Effector memory CD8-positive, alpha-beta T cell (primary cell): ENCODE results near the gene PLPP3.

Experiments used
- ATAC-seq: fragments of 150-1000 bp; cut with Tn5 transposase; replicated peaks from 2 replicates; pipeline ENCODE4 v1.10.0; 2021; ENCODE audit warnings: mild to moderate bottlenecking, moderate library complexity
- DNase-seq, 3 experiments: peaks; one replicate each; pipeline ENCODE4 v3.0.0; 2021
- H3K27ac Mint-ChIP-seq, 2 donors: one replicate each; pipeline ENCODE4 v1.8.0; 2022; ENCODE audit warnings: mild to moderate bottlenecking in 2 of 2, mixed read lengths in 2 of 2, moderate library complexity in 2 of 2
- H3K27me3 Mint-ChIP-seq, 2 donors: one replicate each; pipeline ENCODE4 v1.8.0; 2022; ENCODE audit warnings: mixed read lengths in 2 of 2
- H3K36me3 Mint-ChIP-seq: one replicate; pipeline ENCODE4 v1.8.0; 2022; ENCODE audit warnings: mild to moderate bottlenecking, moderate library complexity, mixed read lengths; ENCODE audit not compliant: insufficient read depth
- H3K4me1 Mint-ChIP-seq, 2 donors: one replicate each; pipeline ENCODE4 v1.8.0; 2022; ENCODE audit warnings: low read depth in 2 of 2, mixed read lengths in 2 of 2
- H3K4me3 Mint-ChIP-seq, 2 donors: one replicate each; pipeline ENCODE4 v1.8.0; 2022; ENCODE audit warnings: mild to moderate bottlenecking in 2 of 2, mixed read lengths in 2 of 2, moderate library complexity in 2 of 2
- H3K9me3 Mint-ChIP-seq, 2 donors: one replicate each; pipeline ENCODE4 v1.8.0; 2022; ENCODE audit warnings: mixed read lengths in 2 of 2

PLPP3 gene

DNA sequence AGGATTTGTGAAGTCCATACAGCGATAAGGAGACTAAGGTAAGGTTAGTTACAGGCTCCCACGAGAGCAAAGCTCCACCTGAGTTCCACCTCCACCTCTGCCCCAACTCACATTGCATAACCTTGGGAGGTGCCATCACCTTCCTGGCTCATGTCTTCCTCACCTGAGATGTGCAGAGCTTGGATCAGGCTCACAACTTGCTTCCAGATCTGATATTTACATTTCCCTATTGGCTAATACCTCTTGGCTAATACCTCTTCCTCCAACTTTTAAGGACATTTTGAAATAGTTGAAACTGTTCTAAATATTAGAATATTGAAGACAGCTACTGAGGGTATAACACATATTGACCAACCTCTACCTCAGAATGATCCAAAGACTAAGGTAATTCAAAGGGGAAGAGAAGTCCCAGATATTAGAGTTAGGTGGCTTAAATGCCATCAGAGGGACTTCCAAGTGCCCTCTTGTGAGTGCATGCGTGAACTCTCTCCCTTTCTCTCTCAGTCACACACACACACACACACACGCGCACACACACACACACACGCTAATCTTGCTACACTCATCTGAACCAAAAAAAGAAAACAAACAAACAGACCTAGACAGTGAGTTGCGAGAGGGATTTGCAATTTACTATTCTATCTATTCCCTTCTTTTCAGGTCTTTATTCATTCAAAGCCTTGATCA, 134.3 kb downstream of the PLPP3 start:
- ATAC-seq, result no peak
- no peak for DNase-seq
- no peaks in the 10 kb centered on the region for H3K27me3 Mint-ChIP-seq
- H3K4me1 Mint-ChIP-seq, result no peaks in the 10 kb centered on the region
- H3K27ac Mint-ChIP-seq, result no peak overlapping the region
- no peaks in the 10 kb centered on the region for H3K36me3 Mint-ChIP-seq
- no peaks in the 10 kb centered on the region for H3K9me3 Mint-ChIP-seq
- no peak overlapping the region for H3K4me3 Mint-ChIP-seq
